Measurements from ENCODE around the gene RASGRP3.

Gene RASGRP3

DNA sequence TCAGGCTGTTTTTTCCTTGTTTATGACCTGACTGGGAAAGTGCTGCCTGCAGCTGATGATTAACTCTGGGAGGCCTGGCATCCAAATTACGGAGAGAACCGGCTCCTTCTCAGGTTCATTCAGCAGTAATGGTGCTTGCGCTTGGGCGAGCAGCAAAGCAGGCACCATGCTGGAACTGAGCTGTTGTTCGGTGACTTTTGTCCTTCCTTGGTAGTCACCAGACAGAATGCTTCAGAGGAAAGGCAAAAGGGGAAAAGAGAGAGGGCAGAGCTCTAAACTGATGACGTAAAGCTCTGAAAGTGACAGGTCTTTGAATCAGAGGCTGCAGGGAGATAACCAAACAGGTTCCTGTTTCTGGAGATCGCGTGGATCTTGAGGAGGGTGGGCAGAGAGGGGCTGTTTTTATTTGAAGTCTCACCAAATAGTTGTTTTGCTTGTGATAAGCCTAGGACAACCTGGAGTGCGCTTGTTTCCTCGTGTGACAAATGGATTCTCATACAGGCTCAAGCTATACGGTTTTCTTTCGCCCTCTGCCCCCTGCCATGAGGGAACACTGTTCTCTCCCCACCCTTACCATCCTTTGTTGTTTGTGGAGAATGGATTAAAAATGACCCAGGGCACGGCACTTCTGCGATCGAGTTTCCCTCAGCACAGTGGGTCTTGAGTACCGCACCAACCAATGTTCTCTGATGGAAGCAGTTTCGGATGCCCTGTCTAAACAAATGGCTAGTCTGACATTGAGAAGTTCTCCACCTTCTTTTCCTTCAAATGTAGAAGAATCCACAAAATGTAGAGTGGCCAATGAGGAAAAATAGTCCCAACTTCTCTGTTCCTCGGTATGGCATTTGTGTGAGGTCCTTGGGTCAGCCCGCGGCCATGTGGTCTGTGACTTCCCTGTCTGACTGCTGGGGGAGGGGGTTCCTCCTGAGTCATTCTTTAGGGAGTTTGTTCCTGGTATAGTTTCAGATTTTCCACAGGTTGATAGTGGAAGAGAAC lies 1.3 kb downstream of the RASGRP3 start:
- TF ChIP-seq SPI1 (IDR thresholded peaks at IDR 0.05; ENCODE audit: borderline replicate concordance, low read depth) (no peak; the same call in 1 of the 2 replicates), REST (IDR thresholded peaks at IDR 0.05; ENCODE audit: insufficient replicate concordance, low read depth) (no peak), POLR2AphosphoS5 (IDR thresholded peaks at IDR 0.05; ENCODE audit: low read depth) (no peak), CTCF (IDR thresholded peaks at IDR 0.05; ENCODE audit: insufficient read depth, low read length) (no peak), GABPA (IDR thresholded peaks at IDR 0.05; ENCODE audit: low read depth) (no peak)
- DNase-seq (ENCODE audit: low read depth in 1 of 2, low spot score in 1 of 2), result peak in 1 of 2 experiments; percentile 60
- Histone ChIP-seq H3K27ac (replicated peaks) (peak overlapping the region; percentile 9), H3K27me3 (ENCODE audit: insufficient read depth, poor library complexity, severe bottlenecking) (no peaks in the 10 kb centered on the region), H3K4me3 (replicated peaks; ENCODE audit: insufficient read depth, low read length) (peak overlapping the region; percentile 9; the same call in 1 of the 2 replicates)

GRCh38 chr2:33478968-33479731 lies 2.7 kb downstream of the RASGRP3 start:
- TF ChIP-seq SPI1 (IDR thresholded peaks at IDR 0.05; ENCODE audit: borderline replicate concordance, low read depth), result no peak
- Histone ChIP-seq H3K27ac (replicated peaks) (no peak overlapping the region), H3K4me3 (replicated peaks; ENCODE audit: insufficient read depth, low read length) (no peak overlapping the region), H3K27me3 (ENCODE audit: insufficient read depth, poor library complexity, severe bottlenecking) (no peaks in the 10 kb centered on the region)
- DNase-seq (ENCODE audit: low read depth in 1 of 2, low spot score in 1 of 2), result no peak

DNA sequence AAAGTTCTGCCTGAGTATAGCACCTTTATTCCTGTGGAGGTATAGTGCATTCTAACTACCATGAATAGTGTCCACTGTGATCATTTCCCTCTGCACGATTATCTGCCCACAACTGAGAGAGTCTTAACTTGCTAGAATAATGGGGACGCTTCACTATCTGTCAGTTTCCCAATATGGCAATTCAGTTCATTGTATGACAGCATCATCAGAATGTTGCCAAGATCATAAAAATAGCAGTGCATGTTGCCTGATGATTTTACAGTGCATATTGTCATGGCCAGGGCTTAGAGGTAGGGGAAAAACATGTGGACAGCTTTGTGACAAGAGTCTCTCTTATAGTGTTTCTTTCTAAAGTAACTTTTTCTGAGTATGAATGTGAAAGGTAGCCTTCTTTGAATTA lies 6.1 kb downstream of the RASGRP3 start:
- H3K27ac ChIP-seq (replicated peaks), result no peak overlapping the region
- H3K4me3 ChIP-seq (replicated peaks; ENCODE audit: insufficient read depth, low read length), result no peak overlapping the region
- no peak for DNase-seq (ENCODE audit: low read depth in 1 of 2, low spot score in 1 of 2)
- TF ChIP-seq SPI1 (IDR thresholded peaks at IDR 0.05; ENCODE audit: borderline replicate concordance, low read depth), result no peak
- TF ChIP-seq CTCF (IDR thresholded peaks at IDR 0.05; ENCODE audit: insufficient read depth, low read length), result no peak
- TF ChIP-seq POLR2AphosphoS5 (IDR thresholded peaks at IDR 0.05; ENCODE audit: low read depth), result no peak
- TF ChIP-seq REST (IDR thresholded peaks at IDR 0.05; ENCODE audit: insufficient replicate concordance, low read depth), result no peak
- TF ChIP-seq GABPA (IDR thresholded peaks at IDR 0.05; ENCODE audit: low read depth), result no peak
- H3K27me3 ChIP-seq (ENCODE audit: insufficient read depth, poor library complexity, severe bottlenecking), result no peaks in the 10 kb centered on the region

DNA sequence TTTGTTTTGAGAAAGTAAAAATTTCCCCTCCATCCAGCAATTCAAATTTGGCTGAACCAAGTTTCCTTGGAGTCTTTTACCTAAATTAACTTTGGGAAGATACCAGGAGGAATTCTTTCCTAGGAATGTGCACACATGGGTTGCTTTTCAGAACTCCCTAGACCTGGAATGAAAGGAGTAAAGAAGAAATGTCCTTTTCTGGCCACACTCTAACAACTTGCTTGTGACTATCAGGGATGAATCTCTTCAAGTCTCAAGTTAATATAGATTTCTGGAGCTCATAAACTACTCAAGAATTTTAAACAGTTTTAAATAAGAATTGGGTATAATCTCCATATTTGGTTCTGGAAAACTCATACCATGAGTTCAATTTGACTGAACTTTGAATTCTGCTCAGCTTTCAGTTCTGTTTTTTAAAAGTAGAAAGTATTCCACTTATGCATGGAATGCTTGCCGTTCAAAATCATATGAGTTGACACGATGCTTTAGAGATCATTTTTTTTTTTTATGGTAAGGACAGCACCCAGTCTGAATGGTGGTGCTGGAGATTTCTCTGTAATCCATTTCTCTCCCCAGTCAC lies 7.7 kb downstream of the RASGRP3 start:
- Histone ChIP-seq H3K27ac (replicated peaks) (no peak overlapping the region), H3K27me3 (ENCODE audit: insufficient read depth, poor library complexity, severe bottlenecking) (no peaks in the 10 kb centered on the region), H3K4me3 (replicated peaks; ENCODE audit: insufficient read depth, low read length) (no peak overlapping the region)
- DNase-seq (ENCODE audit: low read depth in 1 of 2, low spot score in 1 of 2), result no peak
- no peak for TF ChIP-seq CTCF (IDR thresholded peaks at IDR 0.05; ENCODE audit: insufficient read depth, low read length)
- TF ChIP-seq GABPA (IDR thresholded peaks at IDR 0.05; ENCODE audit: low read depth), result no peak
- no peak for TF ChIP-seq POLR2AphosphoS5 (IDR thresholded peaks at IDR 0.05; ENCODE audit: low read depth)
- no peak for TF ChIP-seq SPI1 (IDR thresholded peaks at IDR 0.05; ENCODE audit: borderline replicate concordance, low read depth)
- no peak for TF ChIP-seq REST (IDR thresholded peaks at IDR 0.05; ENCODE audit: insufficient replicate concordance, low read depth)
